SJSA1 (cell line): ENCODE results near the gene EPB41L2. TPM values are rescaled to one million over a fixed set of nuclear protein-coding genes. Genes with fewer than 3 reads are reported as not detected.

Experiments used
- DNase-seq, 2 experiments: peaks; one replicate each; pipeline ENCODE4 v3.0.0-alpha.2; 2015 to 2020; ENCODE audit warnings: low spot score in 2 of 2, low read depth in 1 of 2
- H3K27ac ChIP-seq: fragments of 250-450 bp; sonication (Bioruptor Pico); 2 replicates; pipeline ENCODE4 v1.5.1; 2020; ENCODE audit warnings: mild to moderate bottlenecking, moderate library complexity
- H3K27me3 ChIP-seq: fragments of 250-450 bp; sonication (Bioruptor Pico); replicated peaks from 2 replicates; pipeline ENCODE4 v1.5.1; 2020; ENCODE audit warnings: mild to moderate bottlenecking, moderate library complexity
- H3K36me3 ChIP-seq: fragments of 250-450 bp; sonication (Bioruptor Pico); 2 replicates; pipeline ENCODE4 v1.5.1; 2020; ENCODE audit warnings: mild to moderate bottlenecking
- H3K4me1 ChIP-seq: fragments of 250-450 bp; sonication (Bioruptor Pico); replicated peaks from 2 replicates; pipeline ENCODE4 v1.6.1; 2021; ENCODE audit warnings: mild to moderate bottlenecking
- H3K4me3 ChIP-seq: fragments of 250-450 bp; sonication (Bioruptor Pico); 2 replicates; pipeline ENCODE4 v1.5.1; 2020; ENCODE audit warnings: mild to moderate bottlenecking
- H3K9me3 ChIP-seq: fragments of 250-450 bp; sonication (Bioruptor Pico); replicated peaks from 2 replicates; pipeline ENCODE4 v1.5.1; 2020; ENCODE audit warnings: mild to moderate bottlenecking
- total RNA-seq: library from RNA; depleted of rRNA; stranded (reverse); fragments of >200 nt; shearing (Covaris generic); gene quantifications from 2 replicates; pipeline ENCODE4 v1.2.3, GENCODE V29; 2014

Gene EPB41L2
- total RNA-seq, 1 experiment from 2014 or later, result 73.6 TPM

GRCh38 chr6:130834482-130835251, 228.4 kb downstream of the EPB41L2 start:
- no peaks in the 10 kb centered on the region for H3K4me1 ChIP-seq
- H3K36me3 ChIP-seq, result peaks cover 11% of the 10 kb centered on the region
- H3K27me3 ChIP-seq, result no peaks in the 10 kb centered on the region
- no peak for DNase-seq
- H3K27ac ChIP-seq, result no peak overlapping the region
- no peak overlapping the region for H3K4me3 ChIP-seq
- H3K9me3 ChIP-seq, result no peaks in the 10 kb centered on the region; the same call in 1 of the 2 replicates

- no peak overlapping the region for H3K4me3 ChIP-seq
- H3K27me3 ChIP-seq, result no peaks in the 10 kb centered on the region
- H3K27ac ChIP-seq, result no peak overlapping the region
- H3K36me3 ChIP-seq, result peaks cover 2% of the 10 kb centered on the region; the same call in 1 of the 2 replicates
- no peaks in the 10 kb centered on the region; the same call in 1 of the 2 replicates for H3K9me3 ChIP-seq
- no peak for DNase-seq
- no peaks in the 10 kb centered on the region for H3K4me1 ChIP-seq
These were observed 229.5 kb downstream of the EPB41L2 start for GRCh38 chr6:130833569-130833968.

GRCh38 chr6:130831607-130832006, 231.4 kb downstream of the EPB41L2 start:
- no peaks in the 10 kb centered on the region for H3K4me1 ChIP-seq
- H3K27ac ChIP-seq, result no peak overlapping the region
- peaks cover 2% of the 10 kb centered on the region; the same call in 1 of the 2 replicates for H3K36me3 ChIP-seq
- no peak for DNase-seq
- no peaks in the 10 kb centered on the region; the same call in 1 of the 2 replicates for H3K9me3 ChIP-seq
- H3K4me3 ChIP-seq, result no peak overlapping the region
- H3K27me3 ChIP-seq, result no peaks in the 10 kb centered on the region

- no peaks in the 10 kb centered on the region for H3K4me1 ChIP-seq
- DNase-seq, result no peak
These were observed 233.6 kb downstream of the EPB41L2 start for GRCh38 chr6:130829333-130829910.

GRCh38 chr6:130827247-130828149, 235.5 kb downstream of the EPB41L2 start, which contains the start of gene SMLR1:
SMLR1 (plus strand) TSS chr6:130827406; CDS start chr6:130827414, 8 bp downstream.
- no peak within 1 kb of the TSS for H3K4me3 ChIP-seq
- no peak within 1 kb of the TSS for H3K27ac ChIP-seq
- H3K27me3 ChIP-seq, result no peaks in the 10 kb centered on the region
- DNase-seq, result no peak
- H3K36me3 ChIP-seq, result no peaks in the 10 kb centered on the region
- no peaks in the 10 kb centered on the region for H3K4me1 ChIP-seq
- no peaks in the 10 kb centered on the region; the same call in 1 of the 2 replicates for H3K9me3 ChIP-seq

More at GRCh38 chr6:130829333-130829910, 233.6 kb downstream of the EPB41L2 start:
- Histone ChIP-seq H3K4me3 (no peak overlapping the region), H3K36me3 (no peaks in the 10 kb centered on the region), H3K9me3 (no peaks in the 10 kb centered on the region; the same call in 1 of the 2 replicates), H3K27me3 (no peaks in the 10 kb centered on the region), H3K27ac (no peak overlapping the region)

- Histone ChIP-seq H3K27ac (no peak overlapping the region), H3K9me3 (no peaks in the 10 kb centered on the region; the same call in 1 of the 2 replicates), H3K36me3 (no peaks in the 10 kb centered on the region), H3K4me3 (no peak overlapping the region), H3K27me3 (no peaks in the 10 kb centered on the region), H3K4me1 (no peaks in the 10 kb centered on the region)
- no peak for DNase-seq
These were observed 236.4 kb downstream of the EPB41L2 start for GRCh38 chr6:130826442-130827246.

- Histone ChIP-seq H3K36me3 (no peaks in the 10 kb centered on the region), H3K4me1 (no peaks in the 10 kb centered on the region), H3K27me3 (no peaks in the 10 kb centered on the region), H3K4me3 (no peak overlapping the region), H3K27ac (no peak overlapping the region), H3K9me3 (no peaks in the 10 kb centered on the region; the same call in 1 of the 2 replicates)
- no peak for DNase-seq
These were observed 237.1 kb downstream of the EPB41L2 start for GRCh38 chr6:130825772-130826441.

GRCh38 chr6:130824978-130825694, 237.9 kb downstream of the EPB41L2 start:
- no peak for DNase-seq
- no peaks in the 10 kb centered on the region; the same call in 1 of the 2 replicates for H3K9me3 ChIP-seq

GRCh38 chr6:130822736-130823135, 240.3 kb downstream of the EPB41L2 start:
- no peaks in the 10 kb centered on the region for H3K36me3 ChIP-seq
- no peak overlapping the region for H3K27ac ChIP-seq
- H3K4me3 ChIP-seq, result no peak overlapping the region
- H3K9me3 ChIP-seq, result no peaks in the 10 kb centered on the region; the same call in 1 of the 2 replicates
- DNase-seq, result no peak
- no peaks in the 10 kb centered on the region for H3K4me1 ChIP-seq
- H3K27me3 ChIP-seq, result no peaks in the 10 kb centered on the region

More at GRCh38 chr6:130824978-130825694, 237.9 kb downstream of the EPB41L2 start:
- no peak overlapping the region for H3K27ac ChIP-seq
- no peaks in the 10 kb centered on the region for H3K27me3 ChIP-seq
- H3K4me1 ChIP-seq, result no peaks in the 10 kb centered on the region
- H3K36me3 ChIP-seq, result no peaks in the 10 kb centered on the region
- no peak overlapping the region for H3K4me3 ChIP-seq

- DNase-seq, result no peak
- no peaks in the 10 kb centered on the region for H3K27me3 ChIP-seq
- no peaks in the 10 kb centered on the region for H3K9me3 ChIP-seq
- H3K36me3 ChIP-seq, result no peaks in the 10 kb centered on the region
- no peak overlapping the region for H3K27ac ChIP-seq
- H3K4me1 ChIP-seq, result 0 out of 2 replicates have a peak, but pooled peaks cover 3% of the 10 kb centered on the region
- H3K4me3 ChIP-seq, result no peak overlapping the region
These were observed 247.6 kb downstream of the EPB41L2 start for GRCh38 chr6:130815200-130816071.

GRCh38 chr6:130814506-130814905, 248.5 kb downstream of the EPB41L2 start:
- no peaks in the 10 kb centered on the region for H3K9me3 ChIP-seq
- DNase-seq, result no peak
- H3K4me3 ChIP-seq, result no peak overlapping the region
- H3K27ac ChIP-seq, result no peak overlapping the region
- no peaks in the 10 kb centered on the region for H3K36me3 ChIP-seq
- no peaks in the 10 kb centered on the region for H3K27me3 ChIP-seq
- H3K4me1 ChIP-seq, result 0 out of 2 replicates have a peak, but pooled peaks cover 3% of the 10 kb centered on the region
